Measurements from ENCODE around the gene RXFP2.

GRCh38 chr13:31775148-31775547 lies 35.8 kb downstream of the RXFP2 start:
- no peak for TF ChIP-seq MAX (IDR thresholded peaks at IDR 0.05; ENCODE audit: low read depth, low read length)
- TF ChIP-seq CTCF (IDR thresholded peaks at IDR 0.05; ENCODE audit: low read depth, low read length), result no peak
- TF ChIP-seq POLR2A (IDR thresholded peaks at IDR 0.05; ENCODE audit: extremely low read depth, insufficient read length), result no peak
- TF ChIP-seq MYC (IDR thresholded peaks at IDR 0.05; ENCODE audit: low read depth, low read length), result no peak
